Stimulated activated CD8-positive, alpha-beta memory T cell treated with anti-CD3 and anti-CD28 coated beads, Interleukin-12 subunit alpha, Interleukin-12 subunit beta, amount 100 ng/mL, for 1 hour (primary cell): ENCODE measurements around the gene ALDH3B1.
"Not testable (repeated sequence)": the region's sequence is repeated elsewhere in the genome, so short reads cannot be mapped to it uniquely, and the experiment has no call there.

Experiments
- DNase-seq: peaks from one replicate; pipeline ENCODE4 v3.0.0-alpha.2; 2020; ENCODE audit warnings: low read depth

ALDH3B1 gene, protein sequence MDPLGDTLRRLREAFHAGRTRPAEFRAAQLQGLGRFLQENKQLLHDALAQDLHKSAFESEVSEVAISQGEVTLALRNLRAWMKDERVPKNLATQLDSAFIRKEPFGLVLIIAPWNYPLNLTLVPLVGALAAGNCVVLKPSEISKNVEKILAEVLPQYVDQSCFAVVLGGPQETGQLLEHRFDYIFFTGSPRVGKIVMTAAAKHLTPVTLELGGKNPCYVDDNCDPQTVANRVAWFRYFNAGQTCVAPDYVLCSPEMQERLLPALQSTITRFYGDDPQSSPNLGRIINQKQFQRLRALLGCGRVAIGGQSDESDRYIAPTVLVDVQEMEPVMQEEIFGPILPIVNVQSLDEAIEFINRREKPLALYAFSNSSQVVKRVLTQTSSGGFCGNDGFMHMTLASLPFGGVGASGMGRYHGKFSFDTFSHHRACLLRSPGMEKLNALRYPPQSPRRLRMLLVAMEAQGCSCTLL

GRCh38 chr11:68010090-68011041 lies at the start of gene ALDH3B1:
Gene ALDH3B1, plus strand, starts transcription at chr11:68010327. Its CDS starts 4,971 bp downstream, at chr11:68015298.
- DNase-seq = no peak

GRCh38 chr11:67963217-67963616 lies 46.9 kb upstream of the ALDH3B1 start:
- DNase-seq = not testable (repeated sequence)

- not testable (repeated sequence) for DNase-seq
These were observed 46.2 kb upstream of the ALDH3B1 start for GRCh38 chr11:67963879-67964278.

- DNase-seq = not testable (repeated sequence)
These were observed 45.4 kb upstream of the ALDH3B1 start for GRCh38 chr11:67964746-67965145.

GRCh38 chr11:67965830-67966348 lies 44.2 kb upstream of the ALDH3B1 start:
- not testable (repeated sequence) for DNase-seq

DNA sequence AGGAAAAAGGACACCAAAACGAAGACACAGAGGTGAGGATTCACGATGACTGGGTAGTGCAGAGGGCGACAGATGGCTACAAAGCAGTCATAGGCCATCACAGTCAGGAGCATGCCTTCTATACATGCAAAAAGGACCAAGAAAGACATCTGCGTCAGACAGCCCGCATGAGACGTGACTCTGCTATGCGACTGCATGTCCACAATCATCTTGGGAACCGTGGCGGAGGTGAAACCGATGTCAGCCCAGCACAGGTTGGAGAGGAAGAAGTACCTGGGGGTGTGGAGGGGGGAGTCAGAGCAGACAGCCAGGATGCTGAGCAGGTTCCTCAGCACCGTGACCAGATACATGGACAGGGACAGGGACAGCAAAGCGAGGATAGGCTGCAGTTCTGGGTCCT lies 35.4 kb upstream of the ALDH3B1 start:
- not testable (repeated sequence) for DNase-seq

- DNase-seq = not testable (repeated sequence)
These were observed 31.2 kb upstream of the ALDH3B1 start for GRCh38 chr11:67978766-67979418.

DNA sequence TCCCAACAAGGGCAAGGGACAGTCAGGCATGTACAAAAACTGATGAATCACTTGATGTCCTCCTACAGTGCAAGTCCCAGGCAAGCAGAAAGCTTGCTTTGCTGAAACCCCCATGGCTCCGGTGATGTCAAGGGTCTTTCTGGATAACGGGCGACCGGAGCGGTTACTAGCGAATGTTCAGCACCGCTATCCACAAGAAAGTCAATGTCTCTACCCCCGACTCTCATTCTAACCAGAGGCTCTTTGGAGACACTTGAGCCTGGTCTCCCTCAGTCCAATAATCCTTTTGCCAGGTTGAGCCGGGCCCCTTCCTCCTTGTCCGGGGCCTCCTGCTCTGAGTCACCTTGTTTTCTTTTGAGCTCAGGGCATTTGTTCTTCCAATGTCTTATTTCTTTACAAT lies 28.9 kb upstream of the ALDH3B1 start:
- DNase-seq = not testable (repeated sequence)

DNA sequence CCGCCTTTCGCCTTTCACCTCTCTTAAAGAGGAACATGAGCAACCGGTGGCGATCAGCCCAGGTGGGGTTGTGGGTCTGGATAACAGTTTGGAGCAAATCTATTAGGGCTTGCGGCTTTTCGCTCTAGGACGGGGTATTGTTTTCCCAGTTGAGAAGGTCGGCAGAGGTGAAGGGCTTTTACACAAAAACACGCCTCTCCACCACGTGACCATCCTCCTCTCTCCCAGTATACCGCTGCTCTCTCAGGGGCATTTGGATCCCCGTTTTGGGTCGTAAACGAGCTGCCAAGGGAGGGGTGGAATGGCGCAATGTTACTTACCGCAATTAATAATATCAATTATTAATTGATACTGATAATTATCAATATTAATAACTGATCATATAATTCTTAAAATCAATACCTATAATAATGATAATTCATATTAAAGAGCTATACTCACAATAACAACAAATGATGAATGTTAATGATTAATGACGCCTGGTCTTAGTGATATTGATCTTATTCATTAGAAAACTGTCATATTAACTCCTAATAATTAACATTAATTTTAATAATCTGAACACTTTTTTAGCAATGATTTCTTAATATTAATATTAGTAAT lies 27.8 kb upstream of the ALDH3B1 start:
- not testable (repeated sequence) for DNase-seq

- no peak for DNase-seq
These were observed 26.2 kb upstream of the ALDH3B1 start for GRCh38 chr11:67983951-67984350.

DNA sequence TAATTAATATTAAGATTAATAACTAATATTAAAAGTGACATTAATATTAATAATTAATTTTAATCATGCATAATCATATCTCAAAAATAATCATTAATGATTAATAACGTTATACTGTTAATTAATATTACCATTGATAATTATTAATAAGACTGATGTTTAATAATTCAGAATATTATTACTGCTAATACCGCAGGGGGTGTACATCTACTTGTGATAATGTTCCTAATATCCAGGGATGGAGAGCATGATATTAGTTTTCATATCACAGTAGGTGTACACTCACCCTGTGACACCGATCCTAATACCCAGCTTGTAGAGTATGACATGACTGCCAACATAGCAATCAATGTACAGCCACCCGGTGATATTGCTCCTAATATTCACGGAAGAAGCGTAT lies 24.8 kb upstream of the ALDH3B1 start:
- DNase-seq = not testable (repeated sequence)

DNA sequence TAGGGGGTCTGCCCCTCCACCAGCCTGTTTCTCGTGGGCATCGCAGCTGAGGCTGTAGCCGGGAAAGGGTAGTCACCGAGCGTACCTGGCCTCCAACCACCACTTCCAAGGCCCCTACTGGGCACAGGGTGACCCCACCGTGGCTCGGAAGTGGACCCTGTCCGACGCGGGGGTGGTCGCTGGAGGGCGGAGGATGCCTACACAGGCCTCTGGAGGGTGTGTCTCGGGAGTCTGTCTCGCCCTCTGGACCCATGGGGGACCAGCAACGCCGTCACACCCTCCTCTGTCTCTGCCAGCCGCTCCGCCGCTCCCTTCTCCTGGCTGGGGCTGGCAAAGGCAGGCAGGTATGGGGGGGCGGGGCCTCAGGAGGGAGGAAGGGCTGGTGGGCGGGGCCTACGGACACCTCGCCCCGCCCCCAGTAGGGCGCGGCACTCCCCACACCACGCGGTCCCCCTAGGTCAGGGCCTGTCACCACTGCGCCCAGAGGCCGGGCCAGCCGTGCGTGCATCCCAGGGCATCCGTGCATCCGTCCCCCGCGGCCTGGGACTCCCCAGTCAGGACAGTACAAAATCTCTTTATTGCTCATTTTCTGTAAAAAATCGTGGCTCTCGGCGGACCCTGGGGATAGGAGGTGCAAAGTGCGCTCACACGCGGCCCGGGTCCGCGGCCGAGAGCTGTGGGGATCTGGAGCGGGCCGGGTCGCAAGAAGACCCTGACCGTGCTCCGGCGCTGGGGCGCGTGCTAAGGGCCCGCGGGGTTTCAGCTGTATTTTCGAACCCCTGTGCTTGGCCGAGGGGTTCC lies 19.4 kb upstream of the ALDH3B1 start:
- not testable (repeated sequence) for DNase-seq

GRCh38 chr11:67991347-67992121 lies 18.6 kb upstream of the ALDH3B1 start:
- not testable (repeated sequence) for DNase-seq

GRCh38 chr11:67993821-67994220 lies 16.3 kb upstream of the ALDH3B1 start:
- DNase-seq = not testable (repeated sequence)

- not testable (repeated sequence) for DNase-seq
These were observed 15.7 kb upstream of the ALDH3B1 start for GRCh38 chr11:67994387-67994786.

- DNase-seq = not testable (repeated sequence)
These were observed 15.0 kb upstream of the ALDH3B1 start for GRCh38 chr11:67995129-67995528.

- DNase-seq = not testable (repeated sequence)
These were observed 14.5 kb upstream of the ALDH3B1 start for GRCh38 chr11:67995579-67995978.

GRCh38 chr11:67996051-67996450 lies 14.1 kb upstream of the ALDH3B1 start:
- no peak for DNase-seq

DNA sequence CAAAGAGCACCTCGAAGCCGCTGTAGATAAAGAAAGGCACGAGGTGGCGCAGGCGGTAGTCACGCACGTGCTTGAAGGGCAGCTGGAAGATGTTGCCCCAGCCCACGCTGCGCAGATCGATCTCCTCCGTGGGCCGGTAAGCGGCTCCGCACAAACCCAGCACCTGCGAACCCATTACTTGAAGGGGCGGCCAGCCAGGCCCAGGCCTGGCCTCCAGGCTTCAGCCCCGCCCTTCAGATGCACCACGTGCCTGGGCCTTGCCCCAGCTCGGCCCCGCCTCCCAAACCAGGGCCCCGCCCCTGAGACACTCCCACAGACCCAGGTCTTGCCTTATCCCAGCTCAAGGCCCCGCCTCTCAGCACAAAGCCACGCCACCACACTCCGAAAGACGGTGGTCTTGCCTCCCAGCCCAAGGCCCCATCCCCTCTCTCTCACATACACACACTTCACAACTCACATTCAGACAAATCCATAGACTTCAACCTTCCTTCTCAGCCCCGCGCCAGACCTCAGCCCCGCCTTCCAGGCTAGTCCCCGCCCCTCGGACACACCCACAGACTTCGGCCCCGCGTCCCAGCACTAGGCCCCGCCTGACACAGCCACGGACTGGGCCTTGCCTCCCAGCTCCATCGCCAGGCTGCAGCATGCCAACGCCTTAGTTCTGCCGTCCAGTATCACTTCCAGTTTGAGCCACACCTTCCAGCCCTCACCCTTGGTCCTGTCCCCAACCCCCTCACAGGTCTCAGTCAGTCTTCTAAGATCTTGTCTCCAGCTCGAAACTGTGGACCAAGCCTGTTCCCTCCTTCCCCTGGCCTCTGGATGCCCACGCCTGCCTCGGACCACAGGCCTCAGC lies 13.3 kb upstream of the ALDH3B1 start:
- no peak for DNase-seq
